GM12872 (cell line): ENCODE data around the gene HGS.

Source experiments
- CTCF ChIP-seq: IDR thresholded peaks from 3 replicates; pipeline ENCODE4 v1.5.1; 2011; ENCODE audit warnings: low read depth, mild to moderate bottlenecking, low read length, moderate library complexity; ENCODE audit not compliant: insufficient read depth

HGS gene

DNA sequence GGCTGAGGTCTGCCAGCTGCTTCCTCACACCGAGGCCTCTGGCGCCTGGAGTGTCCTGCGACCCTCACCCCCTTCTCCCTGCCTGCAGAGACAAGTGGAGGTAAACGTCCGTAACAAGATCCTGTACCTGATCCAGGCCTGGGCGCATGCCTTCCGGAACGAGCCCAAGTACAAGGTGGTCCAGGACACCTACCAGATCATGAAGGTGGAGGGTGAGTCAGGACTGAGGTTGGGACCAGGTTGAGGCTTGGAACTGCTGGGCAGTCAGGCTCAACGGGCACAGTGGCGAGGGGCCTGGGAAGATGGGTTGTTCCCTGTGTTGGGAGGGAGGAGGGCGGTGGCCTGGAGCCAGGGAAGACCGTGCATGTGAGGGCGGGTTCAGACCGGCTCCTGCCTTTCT lies 4.8 kb downstream of the HGS start:
- TF ChIP-seq CTCF, result no peak

- TF ChIP-seq CTCF, result no peak
Measured at GRCh38 chr17:81690066-81690465, 6.3 kb downstream of the HGS start.

DNA sequence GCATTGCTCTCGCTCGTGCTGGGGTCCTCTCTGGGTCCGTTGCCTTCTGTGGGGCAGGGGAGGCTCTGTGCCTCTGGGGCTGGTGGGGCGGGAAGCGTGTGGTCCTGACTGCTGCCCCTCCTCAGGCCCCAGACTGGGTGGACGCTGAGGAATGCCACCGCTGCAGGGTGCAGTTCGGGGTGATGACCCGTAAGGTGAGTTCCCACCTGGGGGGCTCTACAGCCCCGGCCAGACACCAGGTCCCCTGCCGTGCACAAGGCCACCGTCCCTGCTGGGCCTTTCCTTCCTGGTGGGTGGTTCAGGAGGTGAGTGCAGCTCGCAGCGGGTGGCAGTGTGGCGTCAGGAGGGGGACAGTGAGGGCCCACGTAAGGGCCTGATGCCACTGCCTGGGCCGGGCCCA lies 6.7 kb downstream of the HGS start:
- TF ChIP-seq CTCF, result no peak

- TF ChIP-seq CTCF, result no peak
Measured at GRCh38 chr17:81691196-81691595, 7.4 kb downstream of the HGS start.

GRCh38 chr17:81691608-81692007 lies 7.8 kb downstream of the HGS start:
- TF ChIP-seq CTCF, result no peak

GRCh38 chr17:81693509-81694210 lies 9.8 kb downstream of the HGS start:
- 0 out of 3 replicates have a peak, but pooled peaks have one; percentile 5 for TF ChIP-seq CTCF

DNA sequence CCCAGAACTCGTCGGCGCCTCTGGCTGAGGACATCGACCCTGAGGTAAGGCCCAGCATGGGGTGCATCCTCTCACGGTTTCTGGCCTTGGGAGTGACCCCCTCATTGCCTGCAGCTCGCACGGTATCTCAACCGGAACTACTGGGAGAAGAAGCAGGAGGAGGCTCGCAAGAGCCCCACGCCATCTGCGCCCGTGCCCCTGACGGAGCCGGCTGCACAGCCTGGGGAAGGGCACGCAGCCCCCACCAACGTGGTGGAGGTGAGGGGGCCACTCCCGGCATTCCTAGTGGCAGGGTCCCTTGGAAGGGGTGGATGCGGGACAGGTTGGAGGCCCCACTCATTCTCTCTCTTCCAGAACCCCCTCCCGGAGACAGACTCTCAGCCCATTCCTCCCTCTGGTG lies 11.0 kb downstream of the HGS start:
- no peak for TF ChIP-seq CTCF
